GM21529 (cell line): Measurements from ENCODE around the gene CLCN2.

Experiments used
- ATAC-seq: cut with Tn5 transposase; IDR thresholded peaks from one replicate; pipeline ENCODE4 v1.9.1; 2021; ENCODE audit not compliant: unreplicated experiment

Gene CLCN2

GRCh38 chr3:184361532-184361931 is at the start of gene CLCN2, which contains the start of gene POLR2H:
Gene CLCN2 (minus strand): TSS chr3:184361605. CDS start chr3:184361479, 126 bp downstream.
Gene POLR2H (plus strand): TSS chr3:184361710. CDS start chr3:184363493, 1,783 bp downstream.
- peak; percentile 42 for ATAC-seq

GRCh38 chr3:184409946-184410500 is 48.6 kb upstream of the CLCN2 start:
- ATAC-seq: no peak

- no peak for ATAC-seq
Measured at GRCh38 chr3:184409331-184409926, 48.0 kb upstream of the CLCN2 start.

GRCh38 chr3:184405075-184406030 is 43.9 kb upstream of the CLCN2 start:
- ATAC-seq: no peak

- no peak for ATAC-seq
Measured at GRCh38 chr3:184399410-184399809, 38.0 kb upstream of the CLCN2 start.

GRCh38 chr3:184395320-184395660 is 33.9 kb upstream of the CLCN2 start:
- ATAC-seq: no peak

- no peak for ATAC-seq
Measured at GRCh38 chr3:184391266-184391665, 29.9 kb upstream of the CLCN2 start.

GRCh38 chr3:184389935-184390528 is 28.6 kb upstream of the CLCN2 start:
- ATAC-seq: no peak

GRCh38 chr3:184389384-184389783 is 28.0 kb upstream of the CLCN2 start:
- no peak for ATAC-seq

GRCh38 chr3:184388936-184389230 is 27.5 kb upstream of the CLCN2 start:
- ATAC-seq: no peak

GRCh38 chr3:184388164-184388935 is 26.9 kb upstream of the CLCN2 start:
- ATAC-seq: no peak

- ATAC-seq: no peak
Measured at GRCh38 chr3:184387174-184387714, 25.8 kb upstream of the CLCN2 start.

GRCh38 chr3:184386047-184386806 is 24.8 kb upstream of the CLCN2 start:
- ATAC-seq: no peak

GRCh38 chr3:184384856-184385422 is 23.5 kb upstream of the CLCN2 start:
- no peak for ATAC-seq

- ATAC-seq: no peak
Measured at GRCh38 chr3:184384342-184384741, 22.9 kb upstream of the CLCN2 start.

- ATAC-seq: no peak
Measured at GRCh38 chr3:184383033-184383740, 21.8 kb upstream of the CLCN2 start.

- no peak for ATAC-seq
Measured at GRCh38 chr3:184382326-184383032, 21.1 kb upstream of the CLCN2 start.
